HG02840 (cell line): ENCODE measurements around the gene C1orf226.
"Not testable (repeated sequence)": the region's sequence is repeated elsewhere in the genome, so short reads cannot be mapped to it uniquely, and the experiment has no call there.

Source experiments
- ATAC-seq: cut with Tn5 transposase; IDR thresholded peaks from one replicate; pipeline ENCODE4 v1.9.1; 2021; ENCODE audit warnings: mild to moderate bottlenecking, moderate library complexity, moderate number of reproducible peaks; ENCODE audit not compliant: unreplicated experiment, low FRiP score

The C1orf226 gene

DNA sequence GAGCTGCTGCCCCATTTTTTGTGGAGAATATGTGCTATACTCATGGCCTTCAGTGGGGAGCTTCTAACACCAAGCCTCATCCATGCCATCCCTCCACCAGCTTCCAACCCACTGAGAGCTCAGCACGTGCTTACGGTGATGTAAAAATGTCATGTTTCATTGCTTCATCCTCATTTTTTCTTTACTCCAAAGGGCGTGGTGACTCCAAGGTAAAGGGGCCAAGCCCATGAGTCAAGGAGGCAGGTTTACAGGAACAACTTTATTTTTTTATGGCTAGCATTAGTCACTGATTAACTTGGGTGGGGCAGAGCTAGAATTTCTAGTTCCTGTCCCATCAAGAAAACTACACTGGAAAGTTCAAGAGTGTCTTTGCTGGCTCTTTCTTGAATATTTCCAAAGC, at the start of gene C1orf226:
TSS of gene C1orf226 (plus strand) at position 346 of the 400 bp plus-strand sequence. CDS start 174 bp downstream, outside the sequence.
- no peak for ATAC-seq

DNA sequence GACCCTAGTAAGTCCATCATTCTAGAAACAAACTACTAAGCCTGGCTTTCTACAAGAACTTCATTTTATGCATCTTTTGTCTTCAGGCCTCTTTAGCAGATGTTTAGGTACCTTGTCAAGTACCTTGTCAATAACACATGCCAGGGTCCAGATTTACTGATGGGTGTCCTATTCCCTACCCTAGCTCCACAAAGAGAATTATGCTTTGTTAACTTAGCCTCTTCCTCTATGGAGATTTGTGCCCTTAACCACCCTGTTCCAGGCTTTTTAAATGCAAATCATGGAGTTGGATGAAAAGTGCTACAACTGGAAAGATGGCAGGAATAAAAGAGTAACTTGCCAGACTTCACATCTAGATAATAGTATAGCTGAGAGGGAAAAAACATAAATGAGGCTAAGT, 47.5 kb upstream of the C1orf226 start:
- no peak for ATAC-seq

- ATAC-seq: no peak
These were observed 46.4 kb upstream of the C1orf226 start for GRCh38 chr1:162335126-162335525.

DNA sequence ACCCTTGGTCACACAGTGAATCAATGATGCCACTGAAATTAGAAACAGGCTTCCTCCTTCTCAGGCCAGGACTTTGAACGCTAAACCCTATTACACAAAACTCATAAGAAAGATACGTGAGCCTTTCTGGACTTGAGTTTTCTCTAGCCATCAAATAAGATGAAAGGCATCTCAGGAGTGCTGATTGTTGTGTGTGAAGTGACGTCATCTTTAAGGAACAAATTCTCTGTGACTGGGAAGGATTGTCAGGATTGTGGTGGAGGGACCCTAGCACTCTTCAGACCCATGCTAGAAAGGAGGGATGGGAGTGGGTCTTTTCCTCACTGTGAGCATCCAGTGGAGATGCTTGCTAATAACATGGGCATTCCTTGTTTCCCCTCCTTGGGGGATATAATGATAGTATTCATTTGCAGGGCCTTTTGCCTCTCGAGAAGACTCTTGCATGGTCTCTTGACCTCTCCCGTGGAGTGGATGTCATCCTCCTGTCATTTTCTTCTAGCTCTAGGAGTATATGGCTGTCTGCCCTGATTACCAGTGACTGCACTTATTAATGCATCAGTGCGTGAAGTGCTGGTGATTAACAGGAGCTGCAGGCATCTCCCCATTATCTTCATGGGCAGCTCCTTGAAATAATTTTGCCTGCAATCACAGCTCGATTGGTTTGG, 44.8 kb upstream of the C1orf226 start:
- no peak for ATAC-seq

- ATAC-seq: no peak
These were observed 39.0 kb upstream of the C1orf226 start for GRCh38 chr1:162342452-162342983.

GRCh38 chr1:162343470-162343869, 38.1 kb upstream of the C1orf226 start:
- no peak for ATAC-seq

GRCh38 chr1:162347281-162347680, 34.2 kb upstream of the C1orf226 start:
- ATAC-seq: no peak

- no peak for ATAC-seq
These were observed 31.7 kb upstream of the C1orf226 start for GRCh38 chr1:162349635-162350330.

DNA sequence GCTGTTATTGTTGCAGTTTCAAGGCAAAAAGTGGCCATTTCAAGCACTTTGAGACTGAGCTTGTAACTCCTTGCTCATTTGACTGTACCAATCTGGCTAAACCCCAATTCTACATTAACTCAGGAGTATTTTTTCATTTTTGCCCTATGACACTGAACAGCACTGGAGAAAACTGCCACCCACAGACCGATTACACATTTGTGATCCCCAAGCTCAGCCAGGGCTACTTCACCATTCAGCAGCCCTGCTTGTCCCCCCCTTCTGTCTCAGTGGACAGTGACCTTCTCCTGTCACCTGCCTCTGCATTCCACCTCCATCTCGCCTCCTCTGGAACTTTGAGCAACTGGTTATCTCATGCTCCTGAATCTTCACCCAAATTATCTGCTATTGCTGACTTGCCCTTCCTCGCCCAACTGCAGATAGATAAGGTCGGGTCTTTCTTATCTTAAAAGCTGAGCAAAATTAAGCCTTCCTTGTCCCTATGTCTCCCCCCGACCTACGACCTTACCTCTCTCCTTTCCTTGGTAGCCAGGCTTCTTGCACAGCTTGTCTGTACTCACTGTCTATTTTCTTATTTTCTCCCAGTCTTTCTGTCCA, 30.2 kb upstream of the C1orf226 start:
- no peak for ATAC-seq

- not testable (repeated sequence) for ATAC-seq
These were observed 29.7 kb upstream of the C1orf226 start for GRCh38 chr1:162351874-162352273.

DNA sequence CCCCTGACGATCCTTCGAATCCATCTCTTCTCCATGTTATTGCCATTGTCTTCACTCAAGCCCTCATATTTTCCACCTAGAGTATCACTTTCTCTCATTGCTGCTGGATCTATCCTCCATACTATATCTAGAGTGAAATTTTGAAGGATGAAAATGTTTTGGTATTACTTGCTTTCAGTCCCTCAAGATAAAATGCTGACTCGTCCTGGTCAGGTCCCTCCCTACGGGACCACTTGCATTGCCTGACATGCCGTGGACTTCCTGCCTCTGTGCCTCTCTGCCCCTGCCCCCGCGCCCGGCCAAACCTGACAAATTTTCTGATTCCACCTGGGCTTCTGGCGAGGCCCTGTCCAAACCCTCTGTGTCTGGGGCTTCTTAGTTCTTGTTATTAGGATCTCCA, 28.4 kb upstream of the C1orf226 start:
- ATAC-seq: no peak

GRCh38 chr1:162353702-162354101, 27.8 kb upstream of the C1orf226 start:
- no peak for ATAC-seq

DNA sequence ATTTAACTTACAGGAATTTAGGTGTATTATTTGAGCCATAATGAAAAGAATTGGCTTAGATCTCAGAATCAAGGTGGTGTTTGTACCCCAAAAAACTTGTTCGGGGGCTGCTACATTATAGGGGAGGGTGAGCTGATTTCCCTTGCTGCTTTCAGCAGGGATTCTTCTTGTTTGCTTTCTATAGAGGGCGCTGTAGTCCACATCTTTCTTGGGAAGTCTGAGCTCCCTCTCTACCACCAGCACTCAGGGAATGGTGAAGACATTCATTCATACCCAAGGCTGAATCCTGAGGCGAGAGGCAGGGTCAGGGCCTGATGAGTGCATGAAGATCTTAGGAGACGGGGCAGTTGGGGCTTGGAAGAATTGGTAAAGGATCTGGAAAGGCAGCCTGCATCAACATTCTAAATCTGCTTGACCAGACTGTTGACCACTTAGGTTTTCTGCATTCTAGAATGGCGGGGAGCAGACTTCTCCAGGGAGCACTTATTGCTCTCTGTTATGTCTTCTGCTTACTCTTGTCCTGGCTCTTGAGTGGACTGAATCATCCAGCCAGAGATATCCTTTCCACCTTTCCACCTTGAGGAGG, 23.8 kb upstream of the C1orf226 start:
- ATAC-seq: no peak

GRCh38 chr1:162358928-162359327, 22.6 kb upstream of the C1orf226 start:
- no peak for ATAC-seq

GRCh38 chr1:162359523-162360236, 21.8 kb upstream of the C1orf226 start:
- ATAC-seq: no peak

DNA sequence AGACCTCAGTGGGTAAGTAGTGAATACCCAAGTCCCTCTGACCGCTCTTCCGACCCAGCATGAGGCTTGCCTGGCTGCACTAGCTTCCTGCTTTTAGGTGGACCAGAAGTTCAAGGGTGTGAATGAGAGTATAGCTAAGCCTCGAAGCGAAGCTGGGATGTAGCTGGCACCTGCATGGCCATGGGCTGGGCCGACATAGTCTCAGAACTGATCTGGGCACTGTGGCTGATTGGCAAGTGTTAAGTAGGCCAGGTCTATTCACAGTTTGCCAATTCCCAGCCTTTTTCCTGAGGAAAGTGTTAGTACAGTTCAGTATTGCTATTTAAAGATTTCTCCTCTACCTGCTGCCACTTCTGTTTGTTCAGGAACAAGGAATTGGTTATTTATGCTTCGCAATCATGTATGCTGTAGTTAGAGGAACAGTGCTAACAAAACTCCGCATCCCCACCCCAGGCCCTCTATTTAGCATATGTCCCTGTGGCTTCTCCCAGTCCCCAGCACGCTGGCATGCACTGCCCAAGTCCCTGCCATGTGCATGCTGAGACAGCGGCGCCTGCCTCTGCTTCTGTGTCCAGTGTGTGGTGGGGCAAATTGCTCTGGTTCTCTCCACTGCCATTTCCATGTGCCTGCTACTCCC, 21.2 kb upstream of the C1orf226 start:
- no peak for ATAC-seq

GRCh38 chr1:162360874-162361260, 20.7 kb upstream of the C1orf226 start:
- no peak for ATAC-seq

DNA sequence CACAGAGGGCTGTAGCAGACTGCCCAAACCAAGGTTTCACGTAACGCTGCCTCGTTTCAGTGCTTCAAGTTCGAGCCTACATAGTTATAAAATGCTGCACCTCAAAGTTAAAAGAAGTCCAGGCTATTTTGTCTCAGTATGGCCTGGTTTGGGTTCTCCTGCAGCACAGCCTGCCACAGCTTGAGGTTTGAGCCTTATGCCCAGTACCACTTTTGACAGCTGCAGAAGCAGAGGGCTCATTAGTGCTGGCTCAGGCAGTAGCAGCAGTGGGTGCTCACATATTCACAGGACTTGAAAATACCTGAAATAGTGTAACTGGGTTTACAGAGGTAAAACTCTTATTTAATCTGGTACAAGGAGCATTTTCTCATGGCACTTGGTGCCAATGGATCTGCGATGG, 20.2 kb upstream of the C1orf226 start:
- ATAC-seq: peak; percentile 18

DNA sequence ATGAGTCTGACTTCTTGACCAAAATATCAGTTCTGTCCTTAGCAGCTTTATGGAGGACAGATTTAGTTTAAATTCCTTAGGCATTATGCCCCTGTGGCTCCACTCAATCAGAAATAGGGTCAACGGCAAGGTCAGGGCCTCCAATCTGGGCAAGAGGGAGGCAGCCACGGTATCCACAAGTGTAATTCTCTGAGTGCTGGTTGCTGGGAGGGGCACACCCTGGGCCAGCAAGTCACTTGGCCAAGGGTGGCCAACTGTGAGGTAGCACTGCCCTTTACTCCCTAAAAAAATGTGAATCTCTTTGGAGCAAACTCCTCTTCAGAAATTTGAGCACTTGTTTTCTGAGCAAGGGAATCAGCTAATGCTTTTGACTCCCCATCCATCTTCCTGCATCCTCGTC, 17.7 kb upstream of the C1orf226 start:
- no peak for ATAC-seq

- ATAC-seq: no peak
These were observed 17.0 kb upstream of the C1orf226 start for GRCh38 chr1:162364498-162364897.
